Jurkat, Clone E6-1 (cell line): Measurements from ENCODE around the gene ANKRD37.

ENCODE experiments used
- DNase-seq: peaks from one replicate; pipeline ENCODE4 v3.0.0-alpha.2; 2011; ENCODE audit warnings: low read depth, low spot score
- H3K4me3 ChIP-seq: 2 replicates; pipeline ENCODE4 v1.5.1; 2011; ENCODE audit warnings: mild to moderate bottlenecking, low read length, control low read depth, moderate library complexity

Gene ANKRD37

GRCh38 chr4:185405296-185405999 lies 8.8 kb downstream of the ANKRD37 start:
- DNase-seq, result no peak
- H3K4me3 ChIP-seq, result no peak overlapping the region

DNA sequence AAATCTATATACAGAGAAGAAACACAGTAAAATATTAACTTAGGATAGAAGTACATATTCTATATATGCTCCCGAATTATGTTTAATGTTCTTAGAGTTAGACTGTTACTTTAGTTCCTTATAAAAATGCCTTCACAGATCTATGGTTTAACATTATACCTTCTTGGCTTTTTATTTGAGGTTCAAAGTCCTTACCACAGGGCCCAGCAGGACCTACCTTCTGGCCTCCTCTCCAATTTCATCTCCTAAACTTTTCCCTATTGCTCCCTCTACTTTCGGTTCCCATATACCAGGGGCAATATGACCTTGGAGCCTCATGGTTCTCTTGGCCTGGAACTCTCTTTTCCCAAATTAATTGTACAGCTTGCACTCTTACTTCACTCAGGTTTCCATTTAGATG lies 11.8 kb downstream of the ANKRD37 start:
- DNase-seq, result no peak
- no peak overlapping the region for H3K4me3 ChIP-seq

GRCh38 chr4:185411849-185412248 lies 15.2 kb downstream of the ANKRD37 start:
- H3K4me3 ChIP-seq, result no peak overlapping the region
- DNase-seq, result no peak

GRCh38 chr4:185412412-185412811 lies 15.8 kb downstream of the ANKRD37 start:
- no peak for DNase-seq
- H3K4me3 ChIP-seq, result no peak overlapping the region

DNA sequence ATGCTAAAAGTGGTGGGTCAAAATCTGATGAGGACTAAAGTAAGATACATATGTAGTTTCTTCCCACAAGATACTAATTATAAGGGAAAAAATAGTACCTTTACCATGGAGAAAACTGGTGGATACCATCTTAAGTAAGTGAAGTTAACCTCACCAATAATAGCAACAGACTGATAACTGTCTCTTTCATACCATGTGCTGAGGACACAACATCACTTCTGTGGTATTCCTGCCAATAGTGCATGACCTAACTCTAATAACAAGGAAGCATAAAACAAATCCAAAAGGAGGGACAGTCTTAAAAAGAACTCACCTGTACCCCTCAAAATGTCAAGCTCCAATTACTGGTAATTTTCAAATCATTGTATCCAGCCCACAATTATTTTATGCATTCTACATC lies 20.3 kb downstream of the ANKRD37 start:
- DNase-seq, result no peak
- no peak overlapping the region for H3K4me3 ChIP-seq

DNA sequence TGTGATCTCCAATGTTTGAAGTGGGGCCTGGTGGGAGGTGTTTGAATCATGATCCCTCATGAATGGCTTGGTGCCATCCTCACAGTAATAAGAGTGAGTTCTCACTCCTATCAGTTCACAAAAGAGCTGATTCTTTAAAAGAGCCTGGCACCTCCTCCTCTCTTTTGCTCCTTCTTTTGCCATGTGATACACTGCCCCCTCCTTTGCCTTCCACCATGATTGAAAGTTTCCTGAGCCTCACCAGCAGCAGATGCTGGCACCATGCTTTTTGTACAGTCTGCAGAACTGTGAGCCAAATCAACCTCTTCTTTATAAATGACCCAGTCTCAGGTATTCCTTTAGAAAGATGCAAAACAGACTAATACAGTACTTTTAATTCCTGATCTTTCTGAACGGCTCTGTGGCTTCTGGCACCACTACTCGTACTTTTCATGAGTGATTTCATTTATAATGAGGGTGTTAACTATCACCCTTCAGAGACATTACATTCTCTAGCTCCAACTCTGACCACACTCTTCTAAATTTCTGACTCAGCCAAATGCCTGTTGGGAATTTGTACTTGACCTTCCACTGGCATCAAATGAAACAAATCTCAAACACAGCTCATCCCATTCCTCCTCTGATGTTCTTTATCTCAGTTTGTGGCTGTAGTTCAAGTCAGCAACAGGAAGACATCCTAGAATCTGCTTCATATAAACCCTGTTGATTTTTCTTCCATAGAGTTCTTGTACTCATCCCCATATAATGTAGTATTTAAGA lies 24.9 kb downstream of the ANKRD37 start:
- H3K4me3 ChIP-seq, result no peak overlapping the region
- DNase-seq, result no peak

DNA sequence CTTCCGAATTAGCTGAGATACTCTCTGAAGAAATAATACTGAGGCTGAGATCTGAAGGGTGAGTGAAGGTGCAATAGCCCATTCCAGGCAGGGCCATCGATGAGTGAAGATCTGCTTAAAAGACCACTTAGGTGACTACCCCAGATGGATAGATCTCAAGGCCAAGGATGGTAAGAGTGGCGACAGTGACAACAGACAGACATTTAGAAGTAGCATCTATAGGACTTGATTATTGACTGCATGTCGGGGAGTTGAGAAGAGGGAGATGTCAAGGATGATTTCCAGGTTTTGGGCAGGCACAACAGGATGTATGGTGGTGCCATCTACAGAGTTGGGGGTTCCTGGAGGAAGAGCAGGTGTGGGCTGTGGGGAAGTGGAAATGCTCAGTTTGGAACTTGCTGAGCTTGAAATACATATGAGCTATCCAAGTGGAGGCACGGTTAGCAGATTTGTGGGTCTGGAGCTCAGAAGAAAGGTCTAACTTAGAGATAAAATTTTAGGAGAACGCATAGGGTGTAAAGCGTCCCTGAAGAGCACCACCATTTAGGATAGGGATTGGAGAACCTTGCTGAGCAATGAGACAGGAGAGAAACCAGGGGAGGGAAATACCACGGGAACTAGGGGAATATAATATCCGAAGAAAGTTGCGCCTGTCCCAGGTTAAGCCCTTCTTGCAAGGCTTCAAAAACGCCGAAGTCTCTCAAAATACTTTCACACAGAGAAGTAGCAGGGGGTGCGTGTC lies 28.4 kb downstream of the ANKRD37 start:
- DNase-seq, result peak; percentile 4
- H3K4me3 ChIP-seq, result peak overlapping the region; percentile 88

GRCh38 chr4:185425647-185426352 lies 29.2 kb downstream of the ANKRD37 start, which contains the start of gene UFSP2:
TSS of gene UFSP2 (minus strand) at chr4:185425964. CDS start at chr4:185425868, 96 bp downstream.
- peak within 1 kb of the TSS; percentile 88 for H3K4me3 ChIP-seq
- DNase-seq, result peak; percentile 87

DNA sequence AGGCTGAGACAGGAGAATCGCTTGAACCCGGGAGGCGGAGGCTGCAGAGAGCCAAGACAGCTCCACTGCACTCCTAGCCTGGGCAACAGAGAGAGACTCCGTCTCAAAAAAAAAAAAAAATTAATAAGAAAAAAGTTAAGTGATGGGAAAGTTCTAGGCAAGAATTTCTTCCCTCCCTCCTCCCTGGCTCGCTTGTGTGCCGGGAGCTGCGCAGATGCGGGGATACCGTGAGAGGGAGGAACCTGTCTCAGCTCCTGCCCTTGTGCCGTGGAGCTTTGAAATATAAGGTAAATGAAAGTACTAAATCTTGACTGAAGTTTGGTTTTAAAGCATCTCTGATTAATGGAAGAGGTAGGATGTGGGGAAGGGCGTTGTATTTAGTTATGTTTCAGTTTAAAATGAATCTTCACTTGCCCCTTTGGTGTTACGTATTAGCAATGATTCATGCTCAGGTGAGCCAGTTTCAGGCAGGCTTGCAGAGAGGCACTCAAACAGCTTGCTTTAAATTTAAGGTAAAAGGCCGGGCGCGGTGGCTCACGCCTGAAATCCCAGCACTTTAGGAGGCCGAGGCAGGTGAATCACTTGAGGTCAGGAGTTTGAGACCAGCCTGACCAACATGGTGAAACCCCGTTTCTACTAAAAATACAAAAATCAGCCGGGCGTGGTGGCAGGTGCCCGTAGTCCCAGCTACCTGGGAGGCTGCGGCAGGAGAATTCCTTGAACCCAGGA lies 30.5 kb downstream of the ANKRD37 start:
- DNase-seq, result no peak
- no peak overlapping the region for H3K4me3 ChIP-seq

GRCh38 chr4:185429660-185430059 lies 33.0 kb downstream of the ANKRD37 start:
- no peak overlapping the region for H3K4me3 ChIP-seq
- no peak for DNase-seq

GRCh38 chr4:185435466-185435865 lies 38.8 kb downstream of the ANKRD37 start:
- DNase-seq, result no peak
- no peak overlapping the region for H3K4me3 ChIP-seq

GRCh38 chr4:185437809-185438208 lies 41.2 kb downstream of the ANKRD37 start:
- DNase-seq, result no peak
- H3K4me3 ChIP-seq, result no peak overlapping the region

- H3K4me3 ChIP-seq, result no peak overlapping the region
- no peak for DNase-seq
Observed at GRCh38 chr4:185441479-185441878, 44.8 kb downstream of the ANKRD37 start.

DNA sequence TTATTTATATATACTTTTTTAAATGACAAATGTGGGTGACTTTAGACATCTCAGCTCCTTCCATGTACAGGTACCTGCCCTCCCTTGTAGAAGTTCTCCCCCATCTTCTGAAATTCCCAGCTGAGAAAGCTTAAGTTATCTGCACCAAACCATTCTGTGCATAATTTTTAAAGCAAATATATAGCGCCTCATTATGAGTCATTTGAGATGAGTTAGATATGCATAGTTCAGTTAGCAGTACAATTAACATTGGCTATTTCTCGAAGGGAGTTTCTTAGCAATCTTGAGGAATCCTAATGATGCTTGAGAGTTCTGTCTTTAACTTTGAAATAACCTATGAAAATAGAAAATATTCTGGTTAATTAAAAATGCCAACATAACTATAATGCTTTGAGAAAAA lies 48.6 kb downstream of the ANKRD37 start:
- no peak overlapping the region for H3K4me3 ChIP-seq

More for the DNA sequence above, 48.6 kb downstream of the ANKRD37 start:
- DNase-seq, result no peak
